Lower lobe of right lung (tissue), 2 donors: ENCODE results near the gene FBN3. TPM values are rescaled to one million over a fixed set of nuclear protein-coding genes. Genes with fewer than 3 reads are reported as not detected.
"Not testable (repeated sequence)": the region's sequence is repeated elsewhere in the genome, so short reads cannot be mapped to it uniquely, and the experiment has no call there.

ENCODE experiments used
- ATAC-seq, 2 donors: fragments of 200-7000 bp; cut with Tn5 transposase; one replicate each; pipeline ENCODE4 v1.9.1; 2020 to 2022; ENCODE audit warnings: mild to moderate bottlenecking in 2 of 2, moderate library complexity in 2 of 2
- DNase-seq: peaks from one replicate; pipeline ENCODE4 v3.0.0-alpha.2; 2020
- H3K27ac ChIP-seq: fragments of 200-600 bp; one replicate; pipeline ENCODE4 v1.8.0; 2022
- H3K27me3 ChIP-seq: fragments of 200-600 bp; one replicate; pipeline ENCODE4 v1.8.0; 2022; ENCODE audit warnings: low read depth
- H3K36me3 ChIP-seq: fragments of 200-600 bp; one replicate; pipeline ENCODE4 v1.8.0; 2022; ENCODE audit warnings: mild to moderate bottlenecking
- H3K4me1 ChIP-seq: fragments of 200-600 bp; one replicate; pipeline ENCODE4 v1.8.0; 2022
- H3K4me3 ChIP-seq: fragments of 200-600 bp; one replicate; pipeline ENCODE4 v1.8.0; 2022; ENCODE audit warnings: mild to moderate bottlenecking
- H3K9me3 ChIP-seq: fragments of 200-600 bp; one replicate; pipeline ENCODE4 v1.8.0; 2022
- intact Hi-C: fragments of 100-400 bp; cut with DNase I; formaldehyde crosslinking; loops from one replicate; pipeline ENCODE4 v1.11.0; 2022
- total RNA-seq: library from RNA; stranded (reverse); fragmentation: NEBNext Ultra II Directional; extraction: Animal tissue kit (Norgen Biotek cat#: 25700); gene quantifications from one replicate; pipeline ENCODE4 v1.2.1, GENCODE V29; 2021
- TF ChIP-seq, protein P1 (sequence below): fragments of 200-600 bp; IDR thresholded peaks from one replicate; pipeline ENCODE4 v1.8.0; 2022; ENCODE audit warnings: antibody characterized with exemption, mild to moderate bottlenecking
- donor health status: DM: no; HTN: yes; CAD: no; lungs with severe emphysema.

Gene FBN3
- total RNA-seq, 1 donor from 2014 or later = 7.0 TPM

DNA sequence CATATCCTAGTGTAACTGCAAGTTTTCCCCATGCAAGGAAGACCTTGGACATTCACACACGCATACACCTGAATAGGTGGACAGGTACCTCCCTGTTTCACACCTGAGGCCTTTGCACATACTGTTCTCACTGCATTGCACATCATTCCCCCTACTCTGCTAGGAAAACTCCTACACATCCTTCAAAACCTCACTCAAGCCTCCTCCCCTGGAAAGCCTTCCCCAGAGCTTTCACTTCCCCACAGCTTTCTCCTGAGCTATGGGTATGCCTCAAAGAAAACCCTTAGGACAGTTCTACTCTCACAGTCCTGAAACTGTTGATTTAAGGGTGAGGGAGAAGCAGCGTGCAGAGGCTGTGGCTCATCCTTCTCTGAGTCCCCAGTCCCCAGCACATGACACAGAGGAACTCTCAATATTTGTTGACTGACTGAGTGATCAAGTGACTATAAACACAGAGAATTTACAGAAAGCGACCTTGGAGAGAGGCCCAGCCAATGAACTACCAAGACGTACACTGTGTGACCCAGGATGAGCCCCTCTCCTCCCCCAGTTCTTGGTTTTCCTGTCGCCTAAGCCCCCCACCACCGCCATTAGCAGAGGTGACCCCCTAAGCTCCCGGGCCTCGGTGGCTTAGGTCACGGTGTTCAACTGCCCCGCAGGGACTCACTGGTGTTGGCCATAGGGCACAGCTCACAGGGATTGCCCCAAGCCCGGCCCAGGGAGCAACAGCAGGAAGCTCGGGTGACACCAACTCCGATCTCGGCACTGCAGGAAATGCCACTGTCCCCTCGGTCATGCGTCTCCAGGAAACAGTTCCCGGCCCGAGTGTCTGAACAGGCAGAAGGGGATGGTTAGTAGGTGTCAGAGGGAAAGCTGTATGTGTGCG, 40.6 kb downstream of the FBN3 start:
- Histone ChIP-seq H3K4me3 (no peak overlapping the region), H3K9me3 (no peaks in the 10 kb centered on the region), H3K27me3 (no peaks in the 10 kb centered on the region), H3K36me3 (no peaks in the 10 kb centered on the region), H3K4me1 (no peaks in the 10 kb centered on the region), H3K27ac (no peak overlapping the region)
- intact Hi-C loops = no loop called here
- ATAC-seq (no peak), DNase-seq (peak; percentile 28)
- TF ChIP-seq, protein P1, sequence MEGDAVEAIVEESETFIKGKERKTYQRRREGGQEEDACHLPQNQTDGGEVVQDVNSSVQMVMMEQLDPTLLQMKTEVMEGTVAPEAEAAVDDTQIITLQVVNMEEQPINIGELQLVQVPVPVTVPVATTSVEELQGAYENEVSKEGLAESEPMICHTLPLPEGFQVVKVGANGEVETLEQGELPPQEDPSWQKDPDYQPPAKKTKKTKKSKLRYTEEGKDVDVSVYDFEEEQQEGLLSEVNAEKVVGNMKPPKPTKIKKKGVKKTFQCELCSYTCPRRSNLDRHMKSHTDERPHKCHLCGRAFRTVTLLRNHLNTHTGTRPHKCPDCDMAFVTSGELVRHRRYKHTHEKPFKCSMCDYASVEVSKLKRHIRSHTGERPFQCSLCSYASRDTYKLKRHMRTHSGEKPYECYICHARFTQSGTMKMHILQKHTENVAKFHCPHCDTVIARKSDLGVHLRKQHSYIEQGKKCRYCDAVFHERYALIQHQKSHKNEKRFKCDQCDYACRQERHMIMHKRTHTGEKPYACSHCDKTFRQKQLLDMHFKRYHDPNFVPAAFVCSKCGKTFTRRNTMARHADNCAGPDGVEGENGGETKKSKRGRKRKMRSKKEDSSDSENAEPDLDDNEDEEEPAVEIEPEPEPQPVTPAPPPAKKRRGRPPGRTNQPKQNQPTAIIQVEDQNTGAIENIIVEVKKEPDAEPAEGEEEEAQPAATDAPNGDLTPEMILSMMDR = no peak

DNA sequence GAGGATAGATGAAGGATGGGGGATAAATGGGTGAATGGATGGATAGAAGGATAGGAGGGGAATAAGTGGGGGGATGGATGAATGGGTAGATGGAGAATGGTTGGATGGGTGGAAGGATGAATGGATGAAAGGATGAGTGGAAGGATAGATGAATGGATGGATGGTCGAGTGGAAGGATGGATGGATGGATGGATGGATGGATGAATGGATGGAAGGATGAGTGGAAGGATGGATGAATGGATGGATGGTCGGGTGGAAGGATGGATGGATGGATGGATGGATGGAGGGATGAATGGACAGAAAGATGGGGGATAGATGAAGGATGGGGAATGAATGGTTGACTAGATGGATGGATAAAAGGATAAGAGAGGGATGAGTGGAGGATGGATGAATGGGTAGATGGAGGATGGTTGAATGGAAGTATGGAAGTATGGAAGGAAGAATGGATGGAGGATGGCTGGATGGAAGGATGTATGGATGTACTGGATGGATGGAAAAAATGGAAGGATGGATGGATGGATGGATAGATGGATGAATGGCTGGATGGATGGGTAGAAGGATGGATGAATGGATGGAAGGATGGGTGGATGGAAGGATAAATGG, 42.0 kb downstream of the FBN3 start:
- Histone ChIP-seq H3K9me3 (no peaks in the 10 kb centered on the region), H3K27me3 (no peaks in the 10 kb centered on the region), H3K4me1 (no peaks in the 10 kb centered on the region), H3K36me3 (no peaks in the 10 kb centered on the region), H3K27ac (no peak overlapping the region), H3K4me3 (no peak overlapping the region)
- TF ChIP-seq, protein P1 = no peak
- intact Hi-C loops = no loop called here
- ATAC-seq (no peak), DNase-seq (no peak)

DNA sequence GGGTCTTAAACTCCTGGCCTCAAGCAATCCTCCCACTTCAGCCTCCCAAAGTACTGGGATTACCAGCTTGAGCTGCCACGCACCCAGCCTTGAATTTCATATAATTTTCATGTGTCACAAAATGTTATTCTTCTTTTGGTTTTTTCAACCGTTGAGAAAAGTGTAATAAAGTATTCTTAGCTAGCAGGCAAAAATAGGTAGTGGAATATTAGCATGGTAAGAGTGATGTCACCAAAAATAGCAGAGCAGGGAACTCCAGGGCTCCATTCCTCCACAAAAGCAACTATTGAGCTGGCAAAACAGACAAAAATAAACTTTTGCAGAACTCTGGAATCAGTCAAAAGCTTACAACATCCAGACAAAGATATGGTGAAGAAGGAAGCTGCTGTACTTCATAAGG, 43.9 kb downstream of the FBN3 start:
- DNase-seq (no peak), ATAC-seq (no peak)
- Histone ChIP-seq H3K27ac (no peak overlapping the region), H3K9me3 (no peaks in the 10 kb centered on the region), H3K4me3 (no peak overlapping the region), H3K27me3 (no peaks in the 10 kb centered on the region), H3K4me1 (no peaks in the 10 kb centered on the region), H3K36me3 (no peaks in the 10 kb centered on the region)
- intact Hi-C loops = no loop called here
- TF ChIP-seq, protein P1 = no peak

DNA sequence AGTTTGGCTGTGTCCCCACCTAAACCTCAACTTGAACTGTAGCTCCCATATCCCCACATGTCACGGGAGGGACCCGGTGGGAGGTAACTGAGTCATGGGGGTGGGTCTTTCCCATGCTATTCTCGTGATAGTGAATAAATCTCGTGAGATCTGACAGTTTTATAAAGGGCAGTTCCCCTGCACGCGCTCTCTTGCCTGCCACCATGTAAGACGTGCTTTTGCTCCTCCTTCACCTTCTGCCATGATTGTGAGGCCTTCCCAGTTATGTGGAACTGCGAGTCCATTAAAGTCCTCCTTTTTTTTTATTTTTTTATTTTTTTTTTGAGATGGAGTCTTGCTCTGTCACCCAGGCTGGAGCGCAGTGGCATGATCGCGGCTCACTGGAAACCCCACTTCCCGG, 47.5 kb downstream of the FBN3 start:
- DNase-seq, H3K36me3 ChIP-seq, H3K27me3 ChIP-seq, H3K27ac ChIP-seq, H3K4me1 ChIP-seq, intact Hi-C loops, H3K9me3 ChIP-seq, ATAC-seq, H3K4me3 ChIP-seq: not testable (repeated sequence)

DNA sequence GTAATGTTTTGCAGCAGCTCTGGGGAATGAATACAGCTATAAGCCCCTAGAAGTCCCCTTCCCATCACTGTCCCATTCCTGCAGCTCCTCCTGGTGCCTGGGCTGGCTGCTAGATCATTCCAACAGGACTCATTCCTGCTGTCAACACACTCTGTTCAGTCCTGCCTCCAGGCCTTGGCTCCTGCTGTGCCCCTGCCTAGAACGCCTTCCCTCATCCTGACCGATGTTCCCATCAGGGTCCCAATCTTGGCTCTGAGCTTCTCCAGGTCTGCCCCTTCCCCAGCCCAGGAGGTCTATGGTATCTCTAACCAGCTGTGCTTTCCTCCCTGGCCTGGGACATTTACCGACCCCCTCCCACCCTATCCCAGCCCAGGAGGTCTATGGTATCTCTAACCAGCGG, 48.1 kb downstream of the FBN3 start:
- H3K4me3 ChIP-seq = no peak overlapping the region
- H3K27me3 ChIP-seq = no peaks in the 10 kb centered on the region
- peaks cover 9% of the 10 kb centered on the region for H3K9me3 ChIP-seq
- no peaks in the 10 kb centered on the region for H3K4me1 ChIP-seq
- no peaks in the 10 kb centered on the region for H3K36me3 ChIP-seq
- TF ChIP-seq, protein P1 = no peak
- intact Hi-C loops = no loop called here
- no peak overlapping the region for H3K27ac ChIP-seq
- ATAC-seq (no peak), DNase-seq (peak; percentile 8)
